GM06990 (cell line): ENCODE measurements around the gene OR2B3.
"Not testable (repeated sequence)": the region's sequence is repeated elsewhere in the genome, so short reads cannot be mapped to it uniquely, and the experiment has no call there.

Experiments used
- DNase-seq: peaks from one replicate; pipeline ENCODE4 v3.0.0-alpha.2; 2011; ENCODE audit not compliant: insufficient read length; ENCODE audit errors: extremely low read depth
- H3K27me3 ChIP-seq: replicated peaks from 2 replicates; pipeline ENCODE4 v1.6.0; 2011; ENCODE audit warnings: low read length; ENCODE audit not compliant: control insufficient read depth, insufficient read depth
- H3K36me3 ChIP-seq: 2 replicates; pipeline ENCODE4 v1.5.1; 2011; ENCODE audit warnings: low read length; ENCODE audit not compliant: control insufficient read depth, insufficient read depth
- H3K4me3 ChIP-seq: replicated peaks from 2 replicates; pipeline ENCODE4 v1.5.1; 2011; ENCODE audit warnings: low read depth, mild to moderate bottlenecking, control low read depth, low read length
- CTCF ChIP-seq: IDR thresholded peaks from 2 replicates; pipeline ENCODE4 v1.5.1; 2011; ENCODE audit warnings: low read length, control low read depth, mild to moderate bottlenecking, inconsistent platforms; ENCODE audit not compliant: insufficient read depth, poor library complexity, severe bottlenecking

The OR2B3 gene

GRCh38 chr6:29087213-29087612 is at the start of gene OR2B3:
TSS of gene OR2B3 (minus strand) at chr6:29087313. CDS start at chr6:29087248, 65 bp downstream.
- TF ChIP-seq CTCF, result no peak
- no peak for DNase-seq
- H3K36me3 ChIP-seq, result no peaks in the 10 kb centered on the region
- H3K4me3 ChIP-seq, result no peak within 1 kb of the TSS
- H3K27me3 ChIP-seq, result no peaks in the 10 kb centered on the region

GRCh38 chr6:29131691-29132090 is 44.6 kb upstream of the OR2B3 start:
- H3K36me3 ChIP-seq, result no peaks in the 10 kb centered on the region
- DNase-seq, result no peak

GRCh38 chr6:29130644-29131043 is 43.5 kb upstream of the OR2B3 start:
- Histone ChIP-seq H3K27me3 (peaks cover 3% of the 10 kb centered on the region; the same call in 1 of the 2 replicates), H3K36me3 (no peaks in the 10 kb centered on the region), H3K4me3 (no peak overlapping the region)
- TF ChIP-seq CTCF, result no peak
- no peak for DNase-seq

More at GRCh38 chr6:29131691-29132090, 44.6 kb upstream of the OR2B3 start:
- no peak for TF ChIP-seq CTCF
- Histone ChIP-seq H3K27me3 (peaks cover 3% of the 10 kb centered on the region; the same call in 1 of the 2 replicates), H3K4me3 (no peak overlapping the region)

- Histone ChIP-seq H3K4me3 (no peak overlapping the region), H3K36me3 (no peaks in the 10 kb centered on the region), H3K27me3 (peaks cover 3% of the 10 kb centered on the region; the same call in 1 of the 2 replicates)
- TF ChIP-seq CTCF, result no peak
- DNase-seq, result no peak
Measured at GRCh38 chr6:29129326-29130012, 42.4 kb upstream of the OR2B3 start.

GRCh38 chr6:29114964-29115363 is 27.9 kb upstream of the OR2B3 start:
- H3K4me3 ChIP-seq, H3K36me3 ChIP-seq, H3K27me3 ChIP-seq, DNase-seq: not testable (repeated sequence)

GRCh38 chr6:29112135-29112534 is 25.0 kb upstream of the OR2B3 start:
- no peaks in the 10 kb centered on the region for H3K36me3 ChIP-seq
- H3K4me3 ChIP-seq, result no peak overlapping the region
- no peaks in the 10 kb centered on the region for H3K27me3 ChIP-seq
- DNase-seq, result no peak
- TF ChIP-seq CTCF, result no peak
